PC-9 (cell line): ENCODE data around the gene UBE2R2.
"Not testable (repeated sequence)": the region's sequence is repeated elsewhere in the genome, so short reads cannot be mapped to it uniquely, and the experiment has no call there.

Experiments
- EZH2 ChIP-seq: fragments of 200-600 bp; sonication (generic); IDR thresholded peaks from 2 replicates; pipeline ENCODE4 v1.8.0; 2017; ENCODE audit warnings: antibody characterized with exemption, low read depth
- TF ChIP-seq, protein P1 (sequence below): fragments of 200-600 bp; sonication (generic); conservative IDR thresholded peaks from 2 replicates; pipeline ENCODE4 v1.6.1; 2017; ENCODE audit warnings: mixed run types, antibody characterized with exemption, mild to moderate bottlenecking, moderate library complexity

DNA sequence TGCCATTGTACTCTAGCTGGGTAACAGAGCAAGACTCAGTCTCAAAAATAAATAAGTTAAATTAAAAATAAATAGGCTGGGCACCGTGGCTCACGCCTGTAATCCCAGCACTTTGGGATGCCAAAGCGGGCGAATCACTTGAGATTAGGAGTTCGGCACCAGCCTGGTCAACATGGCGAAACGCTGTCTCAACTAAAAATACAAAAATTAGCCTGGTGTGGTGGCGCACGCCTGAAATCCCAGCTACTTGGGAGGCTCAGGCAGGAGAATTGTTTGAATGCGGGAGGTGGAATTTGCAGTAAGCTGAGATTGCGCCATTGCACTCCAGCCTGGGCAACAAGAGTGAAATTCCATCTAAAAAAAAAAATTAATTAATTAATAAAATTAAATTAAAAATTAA is 10.3 kb downstream of the UBE2R2 start:
- not testable (repeated sequence) for TF ChIP-seq EZH2
- TF ChIP-seq, protein P1, sequence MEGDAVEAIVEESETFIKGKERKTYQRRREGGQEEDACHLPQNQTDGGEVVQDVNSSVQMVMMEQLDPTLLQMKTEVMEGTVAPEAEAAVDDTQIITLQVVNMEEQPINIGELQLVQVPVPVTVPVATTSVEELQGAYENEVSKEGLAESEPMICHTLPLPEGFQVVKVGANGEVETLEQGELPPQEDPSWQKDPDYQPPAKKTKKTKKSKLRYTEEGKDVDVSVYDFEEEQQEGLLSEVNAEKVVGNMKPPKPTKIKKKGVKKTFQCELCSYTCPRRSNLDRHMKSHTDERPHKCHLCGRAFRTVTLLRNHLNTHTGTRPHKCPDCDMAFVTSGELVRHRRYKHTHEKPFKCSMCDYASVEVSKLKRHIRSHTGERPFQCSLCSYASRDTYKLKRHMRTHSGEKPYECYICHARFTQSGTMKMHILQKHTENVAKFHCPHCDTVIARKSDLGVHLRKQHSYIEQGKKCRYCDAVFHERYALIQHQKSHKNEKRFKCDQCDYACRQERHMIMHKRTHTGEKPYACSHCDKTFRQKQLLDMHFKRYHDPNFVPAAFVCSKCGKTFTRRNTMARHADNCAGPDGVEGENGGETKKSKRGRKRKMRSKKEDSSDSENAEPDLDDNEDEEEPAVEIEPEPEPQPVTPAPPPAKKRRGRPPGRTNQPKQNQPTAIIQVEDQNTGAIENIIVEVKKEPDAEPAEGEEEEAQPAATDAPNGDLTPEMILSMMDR, result not testable (repeated sequence)
